HT1080 (cell line): Measurements from ENCODE around the gene BCAP31. TPM values are rescaled to one million over a fixed set of nuclear protein-coding genes. Genes with fewer than 3 reads are reported as not detected.
"Not testable (repeated sequence)": the region's sequence is repeated elsewhere in the genome, so short reads cannot be mapped to it uniquely, and the experiment has no call there.

Experiments used
- DNase-seq: peaks from one replicate; pipeline ENCODE4 v3.0.0-alpha.2; 2015; ENCODE audit warnings: low read depth
- total RNA-seq: library from RNA; depleted of rRNA; stranded (reverse); fragments of >200 nt; shearing (Covaris generic); gene quantifications from 2 replicates; pipeline ENCODE4 v1.2.3, GENCODE V29; 2014

The BCAP31 gene
- total RNA-seq, 1 experiment from 2014 or later, result 197 TPM

GRCh38 chrX:153717445-153717844 lies 6.7 kb downstream of the BCAP31 start:
- no peak for DNase-seq

- no peak for DNase-seq
These were observed 9.9 kb downstream of the BCAP31 start for GRCh38 chrX:153714256-153714655.

GRCh38 chrX:153709726-153710674 lies 14.2 kb downstream of the BCAP31 start:
- DNase-seq, result no peak

- peak; percentile 91 for DNase-seq
These were observed 15.8 kb downstream of the BCAP31 start for GRCh38 chrX:153708415-153708814.

GRCh38 chrX:153707406-153707805 lies 16.8 kb downstream of the BCAP31 start:
- DNase-seq, result no peak

- no peak for DNase-seq
These were observed 17.4 kb downstream of the BCAP31 start for GRCh38 chrX:153706799-153707198.

GRCh38 chrX:153705403-153706060 lies 18.7 kb downstream of the BCAP31 start:
- not testable (repeated sequence) for DNase-seq

- DNase-seq, result not testable (repeated sequence)
These were observed 19.4 kb downstream of the BCAP31 start for GRCh38 chrX:153704631-153705402.

GRCh38 chrX:153704021-153704526 lies 20.1 kb downstream of the BCAP31 start:
- DNase-seq, result no peak

GRCh38 chrX:153703036-153703370 lies 21.2 kb downstream of the BCAP31 start:
- DNase-seq, result no peak

GRCh38 chrX:153702336-153703035 lies 21.7 kb downstream of the BCAP31 start:
- no peak for DNase-seq

- DNase-seq, result no peak
These were observed 22.5 kb downstream of the BCAP31 start for GRCh38 chrX:153701706-153702105.

- no peak for DNase-seq
These were observed 23.2 kb downstream of the BCAP31 start for GRCh38 chrX:153700967-153701366.

GRCh38 chrX:153700376-153700945 lies 23.7 kb downstream of the BCAP31 start:
- DNase-seq, result no peak

GRCh38 chrX:153699784-153700371 lies 24.3 kb downstream of the BCAP31 start:
- not testable (repeated sequence) for DNase-seq

- DNase-seq, result not testable (repeated sequence)
These were observed 24.9 kb downstream of the BCAP31 start for GRCh38 chrX:153699210-153699783.

- no peak for DNase-seq
These were observed 26.0 kb downstream of the BCAP31 start for GRCh38 chrX:153697924-153698865.

- not testable (repeated sequence) for DNase-seq
These were observed 27.0 kb downstream of the BCAP31 start for GRCh38 chrX:153696986-153697722.
